GM18508 (cell line): ENCODE measurements around the gene STXBP5L.
"Not testable (repeated sequence)": the region's sequence is repeated elsewhere in the genome, so short reads cannot be mapped to it uniquely, and the experiment has no call there.

Experiments used
- ATAC-seq: cut with Tn5 transposase; IDR thresholded peaks from one replicate; pipeline ENCODE4 v1.9.1; 2021; ENCODE audit warnings: moderate number of reproducible peaks; ENCODE audit not compliant: insufficient read depth, unreplicated experiment

STXBP5L gene

DNA sequence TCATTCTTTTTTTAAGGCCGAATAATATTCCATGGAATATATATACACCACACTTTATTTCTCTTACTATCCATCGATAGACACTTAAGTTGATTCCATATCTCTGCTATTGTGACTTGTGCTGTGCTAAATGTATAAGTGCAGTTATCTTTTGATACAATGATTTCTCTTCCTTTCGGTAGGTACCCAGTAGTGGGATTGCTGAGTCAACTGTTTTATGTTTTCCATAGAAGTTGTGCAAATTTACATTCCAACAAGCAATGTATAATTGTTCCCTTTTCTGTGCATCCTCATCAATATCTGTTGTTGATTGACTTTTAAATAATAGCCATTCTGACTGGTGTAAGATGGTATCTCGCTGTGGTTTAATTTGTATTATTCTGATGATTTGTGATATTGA lies 81.0 kb downstream of the STXBP5L start:
- no peak for ATAC-seq

DNA sequence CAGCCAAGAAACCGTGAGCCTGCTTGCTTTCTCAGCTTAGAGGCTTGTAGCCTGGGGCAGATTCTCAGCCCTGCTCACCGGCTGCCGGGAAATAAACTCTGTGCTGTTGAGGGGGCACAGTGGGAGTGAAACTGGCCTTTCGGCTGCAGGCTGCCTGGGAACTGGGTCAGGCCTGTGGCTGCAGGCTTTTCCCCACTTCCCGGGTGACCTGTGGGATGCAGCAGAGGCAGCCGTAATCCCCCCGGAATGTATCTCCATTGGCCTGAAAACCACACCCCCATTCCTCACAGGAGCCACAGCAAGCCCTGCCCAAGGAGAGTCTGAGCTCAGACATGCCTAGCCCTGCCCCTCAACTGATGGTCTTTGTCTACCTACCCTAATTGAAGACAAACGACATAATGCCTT lies 110.9 kb downstream of the STXBP5L start:
- ATAC-seq: no peak

DNA sequence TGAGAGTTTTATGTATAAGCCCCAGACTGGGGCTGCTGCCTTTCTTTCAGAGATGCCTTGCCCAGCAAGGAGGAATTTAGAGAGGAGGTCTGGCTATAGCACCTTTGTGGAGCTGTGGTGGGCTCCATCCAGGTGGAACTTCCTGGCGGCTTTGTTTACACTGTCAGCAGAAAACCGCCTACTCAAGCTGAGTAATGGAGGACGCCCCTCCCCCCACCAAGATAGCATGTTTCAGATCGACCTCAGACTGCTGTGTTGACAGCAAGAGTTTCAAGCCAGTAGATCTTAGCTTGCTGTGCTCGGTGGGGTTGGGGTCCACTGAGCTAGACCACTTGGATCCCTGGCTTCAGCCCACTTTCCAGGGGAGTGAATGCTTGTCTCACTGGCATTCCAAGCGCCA lies 155.6 kb downstream of the STXBP5L start:
- ATAC-seq: no peak

DNA sequence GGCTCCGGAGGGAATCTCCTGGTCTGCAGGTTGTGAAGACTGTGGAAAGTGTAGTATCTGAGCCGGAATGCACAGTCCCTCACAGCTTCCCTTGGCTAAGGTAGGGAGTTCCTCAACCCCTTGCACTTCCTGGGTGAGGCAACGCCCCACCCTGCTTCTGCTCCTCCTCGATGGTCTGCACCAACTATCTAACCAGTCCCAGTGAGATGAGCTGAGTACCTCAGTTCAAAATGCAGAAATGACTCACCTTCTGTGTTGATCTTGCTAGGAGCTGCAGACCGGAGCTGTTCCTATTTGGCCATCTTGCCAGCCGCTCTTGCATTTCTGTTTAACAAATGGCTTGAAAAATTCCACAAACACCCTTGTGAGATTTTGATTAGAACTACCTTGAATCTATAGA lies 156.1 kb downstream of the STXBP5L start:
- ATAC-seq: no peak

DNA sequence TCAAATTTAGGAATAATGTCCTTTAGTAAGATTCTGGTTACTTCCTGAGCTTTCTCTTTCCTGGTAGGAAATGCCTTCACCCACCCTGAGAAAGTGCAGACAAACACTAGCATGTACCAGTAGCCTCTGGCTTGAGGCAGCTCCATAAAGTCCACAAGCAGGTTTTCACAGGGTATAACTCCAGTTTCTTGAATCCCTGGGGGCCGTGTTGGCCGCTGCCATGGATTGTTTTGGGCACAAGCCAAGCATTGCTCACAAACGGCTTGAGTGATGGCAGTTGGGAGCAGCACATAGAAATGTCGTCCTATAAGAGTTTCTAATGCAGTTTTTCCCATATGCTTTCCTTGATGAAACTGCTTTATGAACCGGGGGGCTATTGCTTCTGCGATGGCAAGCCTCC lies 164.1 kb downstream of the STXBP5L start:
- ATAC-seq: no peak

DNA sequence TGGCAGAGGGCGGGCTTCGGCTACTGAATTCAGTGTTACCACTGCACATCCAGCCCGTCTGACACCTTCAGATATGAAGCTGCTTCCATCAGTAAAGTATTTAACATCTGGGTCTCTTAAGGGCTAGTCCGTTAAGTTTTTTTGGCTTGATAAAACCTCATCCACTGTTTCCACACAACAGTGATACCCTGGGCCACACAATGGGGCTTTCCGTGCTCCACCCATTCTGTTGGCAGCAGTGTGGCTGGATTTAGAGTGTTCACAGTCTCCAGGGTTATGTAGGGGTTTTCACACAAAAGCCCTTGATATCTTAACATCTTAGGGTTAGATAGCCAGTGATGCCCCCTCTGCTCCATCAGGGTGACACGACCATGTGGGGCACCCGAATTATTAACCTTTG lies 165.0 kb downstream of the STXBP5L start:
- no peak for ATAC-seq

DNA sequence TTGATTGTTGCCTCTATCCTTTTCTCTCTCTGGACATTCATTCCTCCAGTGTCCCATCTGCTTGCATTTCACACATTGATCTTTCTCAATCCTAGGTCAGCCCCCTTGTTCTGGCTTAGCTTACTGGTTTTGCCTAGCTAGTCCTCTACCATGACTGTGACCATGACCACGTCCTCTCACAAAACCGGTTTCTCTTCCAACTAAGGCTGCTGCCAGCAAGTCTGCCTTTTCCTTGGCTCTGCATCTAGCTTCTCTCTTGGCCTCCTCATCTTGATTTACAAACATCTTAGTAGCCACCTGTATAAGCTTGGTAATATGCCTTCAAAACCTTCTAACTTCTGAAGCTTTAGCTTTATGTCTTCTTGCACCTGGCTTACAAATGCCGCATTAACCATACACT lies 167.2 kb downstream of the STXBP5L start:
- no peak for ATAC-seq

DNA sequence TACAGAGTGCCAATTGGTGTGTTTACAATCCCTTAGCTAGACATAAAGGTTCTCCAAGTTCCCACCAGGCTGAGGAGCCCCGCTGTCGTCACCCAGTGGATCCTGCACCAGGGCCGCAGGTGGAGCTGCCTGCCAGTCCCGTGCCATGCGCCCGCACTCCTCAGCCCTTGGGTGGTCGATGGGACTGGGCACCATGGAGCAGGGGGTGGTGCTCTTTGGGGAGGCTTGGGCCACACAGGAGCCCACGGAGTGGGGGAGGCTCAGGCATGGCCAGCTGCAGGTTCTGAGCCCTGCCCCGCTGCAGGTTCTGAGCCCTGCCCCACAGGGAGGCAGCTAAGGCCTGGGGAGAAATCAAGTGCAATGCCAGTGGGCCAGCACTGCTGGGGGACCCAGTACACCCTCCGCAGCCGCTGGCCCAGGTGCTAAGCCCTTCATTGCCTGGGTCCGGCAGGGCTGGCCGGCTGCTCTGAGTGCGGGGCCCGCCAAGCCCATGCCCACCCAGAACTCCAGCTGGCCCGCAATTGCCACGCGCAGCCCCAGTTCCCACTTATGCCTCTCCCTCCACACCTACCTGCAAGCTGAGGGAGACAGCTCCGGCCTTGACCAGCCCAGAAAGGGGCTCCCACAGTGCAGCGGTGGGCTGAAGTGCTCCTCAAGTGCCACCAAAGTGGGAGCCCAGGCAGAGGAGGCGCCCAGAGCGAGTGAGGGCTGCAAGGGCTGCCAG lies 170.5 kb downstream of the STXBP5L start:
- not testable (repeated sequence) for ATAC-seq

DNA sequence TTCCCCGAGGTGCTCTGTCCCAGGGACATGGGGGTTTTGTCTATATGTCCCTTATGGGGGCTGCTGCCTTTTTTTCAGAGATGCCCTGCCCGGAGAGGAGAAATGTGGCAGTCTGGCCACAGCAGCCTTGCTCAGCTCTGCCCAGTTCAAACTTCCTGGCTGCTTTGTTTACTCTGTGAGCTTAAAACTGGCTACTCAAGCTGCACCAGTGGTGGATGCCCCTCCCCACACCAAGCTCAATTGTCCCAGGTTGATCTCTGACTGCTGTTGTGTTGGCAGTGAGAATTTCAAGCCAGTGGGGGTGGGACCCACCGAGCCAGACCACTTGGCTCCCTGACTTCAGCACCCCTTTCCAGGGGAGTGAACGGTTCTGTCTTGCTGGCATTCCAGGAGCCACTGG lies 188.9 kb downstream of the STXBP5L start:
- ATAC-seq: no peak

DNA sequence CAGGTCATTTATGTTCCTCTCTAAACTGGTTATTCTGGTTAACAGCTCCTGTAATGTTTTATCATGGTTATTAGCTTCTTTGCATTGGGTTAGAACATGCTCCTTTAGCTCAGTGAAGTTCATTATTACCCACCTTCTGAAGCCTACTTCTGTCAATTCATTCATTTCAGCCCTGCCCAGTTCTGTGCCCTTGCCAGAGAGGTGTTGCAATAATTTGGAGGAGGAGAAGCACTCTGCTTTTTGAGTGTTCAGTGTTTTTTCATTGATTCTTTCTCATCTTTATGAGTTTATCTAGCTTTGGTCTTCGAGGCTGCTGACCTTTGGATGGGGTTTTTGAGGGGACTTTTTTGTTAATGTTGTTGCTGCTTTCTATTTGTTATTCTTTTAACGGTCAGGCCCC lies 203.1 kb downstream of the STXBP5L start:
- ATAC-seq: not testable (repeated sequence)

DNA sequence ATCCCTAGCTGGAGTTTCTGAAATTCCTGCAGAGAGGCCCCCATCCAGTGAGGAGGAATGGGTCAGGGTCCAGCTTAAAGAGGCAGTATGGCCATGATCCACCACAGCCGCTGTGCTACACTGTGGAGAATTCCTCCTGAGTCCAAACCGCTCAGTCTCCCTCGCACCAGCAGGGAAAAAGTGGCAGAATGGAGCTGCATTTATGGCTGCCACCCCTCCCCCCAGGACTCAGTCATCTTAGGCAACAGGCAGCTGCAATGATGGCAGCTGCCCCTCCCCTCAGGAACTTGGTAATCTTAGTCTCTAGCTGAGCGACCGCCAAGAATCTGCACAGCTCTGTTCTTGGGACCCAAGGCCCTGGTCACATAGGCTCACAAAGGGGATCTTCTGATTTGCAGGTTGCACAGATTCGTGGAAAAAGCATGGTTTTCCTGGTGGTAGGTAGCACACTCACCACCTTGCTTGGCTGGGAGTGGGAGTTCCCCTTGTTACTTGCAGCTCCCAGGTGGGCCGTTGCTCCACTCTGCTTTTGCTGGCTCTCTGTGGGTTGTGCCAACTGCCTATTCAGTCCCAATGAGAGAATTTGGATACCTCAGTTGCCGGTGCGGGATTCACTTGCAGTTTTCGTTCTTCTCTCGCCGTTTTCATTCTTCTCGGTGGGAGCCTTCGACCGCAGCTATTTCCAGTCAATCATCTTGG lies 204.1 kb downstream of the STXBP5L start:
- no peak for ATAC-seq

DNA sequence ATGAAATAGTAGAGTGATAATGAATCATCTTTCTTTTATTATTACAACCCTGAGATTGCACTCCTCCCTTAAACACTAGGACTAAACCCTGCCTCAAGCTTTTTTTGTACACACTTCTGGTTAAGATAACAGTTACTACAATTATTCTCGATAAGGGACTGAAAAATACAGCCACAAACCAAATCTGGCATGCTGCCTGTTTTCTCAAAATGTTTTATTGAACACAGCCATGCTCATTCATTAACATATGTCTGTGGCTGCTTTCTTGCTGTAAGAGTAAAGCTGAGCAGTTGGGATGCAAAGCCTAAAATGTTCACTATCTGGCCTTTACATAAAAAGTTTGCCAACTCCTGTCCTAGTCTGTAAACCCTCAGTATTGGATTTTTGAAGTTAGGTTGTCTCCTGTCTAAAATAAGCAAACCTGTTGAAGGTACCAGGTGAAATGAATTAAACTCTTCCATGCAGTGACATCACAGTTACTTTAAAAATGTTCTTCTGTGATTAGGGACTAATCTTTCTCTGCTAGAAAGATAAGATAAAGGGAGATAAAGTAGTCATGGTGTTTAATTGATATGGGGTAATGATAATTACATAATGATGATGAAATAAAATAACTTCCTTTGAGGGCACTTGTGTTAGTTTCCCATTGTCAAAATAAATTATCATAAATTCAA lies 218.2 kb downstream of the STXBP5L start:
- ATAC-seq: no peak

DNA sequence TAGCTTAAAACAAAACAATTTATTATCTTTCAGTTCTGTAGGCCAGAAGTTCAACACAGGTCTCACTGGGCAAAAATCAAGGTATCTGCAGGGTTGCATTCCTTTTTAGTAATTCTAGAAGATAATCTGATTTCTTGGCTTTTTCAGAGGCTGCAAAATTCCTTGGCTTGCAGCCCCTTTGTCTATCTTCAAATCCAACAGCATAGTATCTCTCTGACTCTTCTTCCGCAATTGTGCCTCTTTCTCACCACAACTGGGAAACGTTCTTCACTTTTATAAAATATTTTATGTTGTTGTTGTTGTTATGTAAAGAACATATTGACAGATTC lies 218.7 kb downstream of the STXBP5L start:
- ATAC-seq: no peak

DNA sequence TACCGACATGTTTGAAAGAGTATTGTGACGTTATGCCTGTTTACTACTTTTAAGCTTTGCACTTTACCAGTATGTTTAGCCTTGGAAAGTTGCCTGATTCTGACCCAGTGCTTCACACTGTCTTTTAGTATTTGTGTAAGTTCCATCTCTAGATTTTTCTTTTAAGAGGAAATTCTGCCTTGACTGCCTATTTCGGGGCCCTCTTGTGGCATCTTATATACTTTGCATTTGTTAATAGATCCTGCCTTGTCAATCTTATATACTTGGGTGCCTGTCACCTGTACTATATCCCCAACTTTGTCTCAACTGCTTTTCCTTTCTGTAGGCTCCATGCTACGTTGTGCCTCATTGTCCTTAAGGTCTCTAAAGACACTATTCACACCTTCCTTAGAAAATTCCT lies 244.6 kb downstream of the STXBP5L start:
- no peak for ATAC-seq

DNA sequence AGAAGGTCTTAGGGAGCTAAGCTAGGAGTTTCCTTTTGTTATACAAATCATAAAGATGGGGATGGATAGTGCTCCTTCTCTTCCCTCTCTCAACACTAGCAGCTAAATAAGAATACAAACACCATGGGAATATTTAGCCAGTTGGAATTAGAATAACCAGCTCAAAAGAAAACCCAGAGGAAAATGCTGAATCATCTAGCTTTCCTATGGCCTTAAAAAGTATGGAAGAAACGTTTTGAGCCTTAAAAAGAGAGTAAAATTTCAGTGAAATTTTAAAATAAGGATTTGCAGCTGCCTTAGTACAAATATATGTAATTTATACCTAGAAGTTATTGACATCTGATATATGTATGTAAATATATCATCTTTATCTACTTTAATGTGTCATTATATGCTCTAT lies 245.8 kb downstream of the STXBP5L start:
- ATAC-seq: no peak

DNA sequence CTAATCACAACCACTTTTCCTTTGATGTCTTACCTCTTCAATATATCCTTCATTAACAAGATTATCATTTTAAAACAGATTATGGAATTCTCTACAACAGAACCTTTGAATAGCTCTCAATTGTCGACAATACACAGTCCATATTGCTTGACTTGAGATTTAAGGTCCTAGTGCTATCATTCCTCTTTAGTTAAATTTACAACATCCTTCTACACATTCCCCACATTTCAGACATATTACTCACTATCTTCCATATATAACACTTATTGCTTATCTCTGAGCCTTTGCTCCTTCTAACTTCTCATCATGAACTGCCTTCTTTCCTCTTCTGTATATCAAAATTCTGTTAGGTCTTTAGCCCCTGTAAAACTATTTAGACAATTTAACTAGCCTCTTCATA lies 247.0 kb downstream of the STXBP5L start:
- no peak for ATAC-seq

DNA sequence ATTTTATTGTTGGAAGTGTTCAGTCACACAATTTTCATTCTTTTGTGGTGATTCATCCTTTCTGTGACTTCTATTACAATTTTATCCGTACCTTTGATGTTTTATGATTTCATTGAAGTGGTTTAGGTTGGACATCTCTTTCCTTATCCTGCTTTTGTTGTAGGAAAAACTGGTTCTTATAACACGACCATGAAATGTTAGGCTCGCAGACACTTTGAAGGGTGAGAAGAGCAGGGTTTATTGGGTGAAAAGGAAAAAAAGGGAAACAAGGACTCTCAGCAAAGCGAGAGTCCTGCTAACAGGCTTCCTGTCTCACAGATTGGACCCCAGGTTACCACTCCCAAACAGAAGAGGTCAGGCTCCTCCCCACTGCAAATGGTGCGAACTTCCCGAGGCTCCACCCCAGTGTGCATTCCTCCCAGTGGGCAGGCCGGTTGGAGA lies 257.4 kb downstream of the STXBP5L start:
- no peak for ATAC-seq

DNA sequence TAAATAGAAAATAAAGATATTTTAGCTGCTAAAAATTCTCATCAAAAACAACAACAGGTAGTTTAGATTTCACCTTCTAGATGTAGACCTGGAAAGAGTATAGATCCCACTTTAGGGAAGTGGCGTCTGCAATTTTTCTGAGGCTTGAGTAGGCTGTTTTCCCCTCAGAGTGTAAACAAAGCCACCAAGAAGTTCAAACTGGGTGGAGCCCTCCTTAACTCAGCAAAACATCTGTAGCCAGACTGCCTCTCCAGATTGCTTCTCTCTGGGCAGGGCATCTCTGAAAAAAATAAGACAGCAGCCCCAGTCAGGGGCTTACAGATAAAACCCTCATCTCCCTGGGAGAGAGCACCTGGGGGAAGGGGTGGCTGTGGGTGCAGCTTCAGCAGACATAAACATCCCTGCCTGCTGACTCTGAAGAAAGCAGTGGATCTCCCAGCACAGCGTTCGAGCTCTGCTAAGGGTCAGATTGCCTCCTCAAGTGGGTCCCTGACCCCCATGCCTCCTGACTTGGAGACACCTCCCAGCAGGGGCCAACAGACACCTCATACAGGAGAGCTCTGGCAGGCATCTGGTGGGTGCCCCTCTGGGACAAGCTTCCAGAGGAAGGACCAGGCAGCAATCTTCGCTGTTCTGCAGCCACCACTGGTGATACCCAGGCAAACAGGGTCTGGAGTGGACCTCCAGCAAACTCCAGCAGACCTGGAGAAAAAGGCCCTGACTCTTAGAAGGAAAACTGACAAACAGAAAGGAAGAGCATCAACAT lies 259.6 kb downstream of the STXBP5L start:
- no peak for ATAC-seq

DNA sequence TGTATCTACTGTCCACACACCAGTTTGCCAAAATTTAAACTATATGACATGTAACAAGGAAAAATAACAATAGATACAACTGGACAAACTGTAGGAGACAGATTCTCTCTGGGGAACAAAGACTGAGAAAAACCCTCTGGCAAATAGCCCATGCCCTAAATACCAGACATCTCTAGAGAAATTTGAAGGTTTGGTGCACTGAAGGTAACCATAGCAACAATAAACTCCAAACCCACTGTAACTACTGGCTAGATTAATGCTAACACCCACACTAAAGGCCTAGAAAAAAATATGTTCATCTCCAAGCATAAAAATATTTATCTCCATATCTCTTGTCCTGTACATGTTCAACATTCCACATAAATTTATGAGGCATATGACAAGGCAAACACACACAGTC lies 267.1 kb downstream of the STXBP5L start:
- no peak for ATAC-seq

DNA sequence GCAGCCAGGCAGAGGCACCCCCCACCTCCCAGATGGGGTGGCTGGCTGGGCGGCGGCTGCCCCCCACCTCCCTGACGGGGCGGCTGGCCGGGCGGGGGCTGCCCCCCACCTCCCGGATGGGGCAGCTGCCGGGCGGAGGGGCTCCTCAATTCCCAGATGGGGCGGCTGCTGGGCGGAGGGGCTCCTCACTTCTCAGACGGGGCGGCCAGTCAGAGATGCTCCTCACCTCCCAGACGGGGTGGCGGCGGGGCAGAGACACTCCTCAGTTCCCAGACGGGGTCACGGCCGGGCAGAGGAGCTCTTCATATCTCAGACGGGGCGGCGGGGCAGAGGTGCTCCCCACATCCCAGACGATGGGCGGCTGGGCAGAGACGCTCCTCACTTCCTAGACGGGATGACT lies 282.6 kb downstream of the STXBP5L start:
- not testable (repeated sequence) for ATAC-seq

DNA sequence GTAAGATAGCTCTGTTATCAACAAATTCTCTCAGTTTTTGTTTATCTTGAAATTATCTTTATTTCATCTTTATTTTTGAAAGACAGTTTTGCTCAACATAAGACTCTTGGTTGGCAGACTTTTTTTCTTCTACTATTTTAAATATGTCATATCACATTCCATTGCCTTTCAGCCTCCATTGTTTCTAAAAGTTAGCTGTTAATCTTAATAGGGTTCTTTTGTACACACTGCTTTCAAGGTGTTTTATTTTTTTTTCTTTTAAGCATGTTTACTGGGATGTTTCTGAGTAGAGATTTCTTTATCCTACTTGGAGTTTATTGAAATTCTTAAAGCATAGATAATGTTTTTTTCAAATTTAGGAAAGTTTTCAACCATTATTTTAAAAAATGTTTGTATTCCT lies 294.6 kb downstream of the STXBP5L start:
- no peak for ATAC-seq
